KOPT-K1 (cell line): ENCODE data around the gene USP40.

Experiments
- H3K27ac ChIP-seq: fragments of 200-600 bp; sonication (generic); 2 replicates; pipeline ENCODE4 v1.5.1; 2016; ENCODE audit warnings: antibody characterized with exemption, mild to moderate bottlenecking, low read depth, low read length; ENCODE audit not compliant: poor library complexity, severe bottlenecking
- H3K36me3 ChIP-seq: fragments of 200-600 bp; sonication (generic); 2 replicates; pipeline ENCODE4 v1.5.1; 2017; ENCODE audit warnings: antibody characterized with exemption, mild to moderate bottlenecking, low read length, moderate library complexity; ENCODE audit not compliant: insufficient read depth
- H3K9me3 ChIP-seq: fragments of 200-600 bp; sonication (generic); 2 replicates; pipeline ENCODE4 v1.5.1; 2017; ENCODE audit warnings: antibody characterized with exemption, low read length, mild to moderate bottlenecking; ENCODE audit not compliant: insufficient read depth, poor library complexity, severe bottlenecking

The USP40 gene

DNA sequence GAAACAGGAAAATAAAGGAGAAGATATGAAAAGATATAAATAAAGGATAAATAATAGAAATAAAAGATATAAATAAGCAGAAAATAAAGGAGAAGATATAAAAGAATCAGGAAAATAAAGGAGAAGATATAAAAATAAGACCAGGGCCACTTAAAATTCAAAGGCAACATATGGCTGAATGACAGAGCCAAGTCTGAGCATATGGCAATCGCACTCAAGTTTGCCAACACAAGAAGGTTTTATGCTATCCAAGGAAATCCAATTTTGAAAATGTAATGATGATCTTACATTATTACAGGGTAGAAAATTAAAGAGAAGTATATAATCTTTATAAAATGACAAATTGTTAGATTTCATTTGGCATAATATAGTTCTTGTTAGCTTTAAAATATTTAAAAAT lies 33.6 kb downstream of the USP40 start:
- no peaks in the 10 kb centered on the region for H3K9me3 ChIP-seq
- no peak overlapping the region for H3K27ac ChIP-seq
- peaks cover 5% of the 10 kb centered on the region; the same call in 1 of the 2 replicates for H3K36me3 ChIP-seq

DNA sequence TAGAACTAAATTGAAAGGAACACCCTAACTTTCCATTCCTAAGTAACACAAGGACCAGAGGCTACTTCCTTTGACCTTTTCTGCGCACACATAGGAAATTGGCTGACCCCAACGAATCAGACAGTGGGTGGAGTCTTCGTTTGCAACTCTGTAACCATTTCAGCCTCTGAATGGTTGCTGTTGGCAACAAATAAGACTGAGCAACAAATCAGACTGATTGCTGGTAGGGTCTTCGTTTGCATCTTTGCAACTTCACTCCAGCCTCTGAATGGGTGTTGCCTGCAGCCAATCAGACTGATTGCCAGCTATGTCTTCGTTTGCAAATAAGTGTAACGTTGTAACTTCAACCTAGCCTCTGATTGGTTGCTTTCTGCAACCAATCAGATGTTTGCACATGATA lies 34.6 kb downstream of the USP40 start:
- peaks cover 5% of the 10 kb centered on the region; the same call in 1 of the 2 replicates for H3K36me3 ChIP-seq
- no peak overlapping the region for H3K27ac ChIP-seq
- H3K9me3 ChIP-seq: no peaks in the 10 kb centered on the region

DNA sequence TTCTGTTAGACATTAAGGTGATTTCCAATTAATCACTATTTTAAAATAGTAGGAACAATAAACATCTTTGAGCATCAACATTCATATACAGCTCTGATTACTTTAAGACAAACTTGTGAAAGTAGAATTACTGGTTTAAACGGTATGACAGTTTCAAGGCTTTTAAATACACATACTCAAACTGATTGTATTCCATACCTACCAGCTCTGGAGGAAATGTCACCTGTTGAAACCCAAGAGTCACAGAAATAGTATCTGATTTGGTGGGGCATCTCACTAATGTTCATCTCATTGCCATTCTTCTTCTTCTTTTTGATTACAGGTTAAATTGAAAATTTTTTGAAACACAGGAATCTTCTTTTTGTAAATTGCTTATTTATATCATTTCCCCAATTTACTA lies 36.2 kb downstream of the USP40 start:
- Histone ChIP-seq H3K36me3 (peaks cover 5% of the 10 kb centered on the region; the same call in 1 of the 2 replicates), H3K9me3 (no peaks in the 10 kb centered on the region), H3K27ac (no peak overlapping the region)

DNA sequence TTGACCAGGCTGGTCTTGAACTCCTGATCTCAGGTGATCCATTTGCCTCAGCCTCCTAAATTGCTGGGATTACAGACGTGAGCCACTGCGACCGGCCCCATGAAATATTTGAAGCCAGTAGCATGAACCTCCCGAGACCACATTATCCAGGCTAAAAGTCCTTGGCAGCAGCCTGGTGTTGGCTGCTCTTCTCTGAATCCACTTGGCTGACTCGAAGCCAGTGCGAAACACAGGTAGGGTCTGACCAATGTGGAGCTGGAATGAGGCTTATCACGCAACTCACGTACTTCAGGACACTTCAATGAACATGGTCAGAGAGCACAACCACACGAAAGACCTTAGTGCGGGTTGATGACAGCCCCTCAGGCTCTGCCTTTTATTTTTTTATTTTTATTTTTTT lies 38.4 kb downstream of the USP40 start:
- Histone ChIP-seq H3K27ac (no peak overlapping the region), H3K36me3 (peaks cover 5% of the 10 kb centered on the region), H3K9me3 (no peaks in the 10 kb centered on the region)

DNA sequence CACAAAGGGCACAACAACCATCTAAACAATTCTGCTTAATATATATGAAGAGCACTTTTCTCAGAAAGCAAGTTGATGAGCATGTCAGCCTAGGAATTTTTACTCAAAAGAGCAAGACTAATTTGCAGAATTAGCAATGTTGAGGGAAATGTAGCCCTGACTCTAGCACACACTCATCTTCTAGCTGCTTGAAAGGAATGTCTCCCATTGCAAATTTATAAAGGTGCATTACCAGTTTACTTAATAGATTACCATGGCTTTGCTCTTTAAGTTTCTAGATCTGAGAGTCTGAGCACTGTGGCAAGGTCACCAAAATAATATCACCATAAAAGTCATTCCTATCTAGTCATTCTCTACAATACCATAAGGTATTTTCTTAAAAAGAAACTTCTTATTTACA lies 40.8 kb downstream of the USP40 start:
- Histone ChIP-seq H3K9me3 (no peaks in the 10 kb centered on the region), H3K36me3 (no peaks in the 10 kb centered on the region; the same call in 1 of the 2 replicates), H3K27ac (no peak overlapping the region)

DNA sequence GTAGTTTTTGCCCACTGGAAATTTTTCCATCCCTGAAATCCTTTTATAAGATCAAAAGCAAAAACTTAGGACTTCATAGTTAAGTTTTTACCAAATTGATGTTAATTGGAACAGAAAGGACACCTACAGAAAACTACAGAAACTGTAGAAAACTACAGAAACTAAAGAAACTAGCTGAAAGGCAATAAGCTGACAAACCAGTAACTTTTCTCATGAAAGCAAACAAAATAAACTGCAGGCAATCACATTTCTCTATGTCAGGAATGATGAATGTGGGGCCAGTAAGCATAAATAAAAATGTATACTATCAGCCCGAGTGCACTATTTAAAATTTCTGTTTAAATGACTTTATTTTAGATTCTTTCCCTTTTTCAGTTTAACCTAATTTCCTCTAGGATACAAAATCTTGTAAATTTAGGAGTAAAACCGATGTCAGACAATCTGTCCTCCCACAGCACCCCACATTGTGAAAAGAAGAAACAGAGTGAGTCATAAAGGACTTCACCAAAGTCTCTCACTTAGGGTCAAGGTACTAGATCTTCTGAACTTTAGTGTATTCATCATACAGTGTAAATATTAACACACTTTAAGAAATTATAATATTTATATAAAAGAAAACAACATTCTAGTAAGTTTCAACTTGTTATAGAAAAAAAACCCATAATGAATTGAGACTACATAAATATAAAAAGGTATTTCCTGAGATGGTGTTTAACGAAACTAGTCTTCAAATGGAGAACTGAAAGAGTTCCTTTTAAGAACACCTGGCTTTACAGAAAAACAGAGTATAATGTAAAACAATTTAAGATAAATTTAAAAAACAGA lies 46.6 kb downstream of the USP40 start:
- Histone ChIP-seq H3K36me3 (no peaks in the 10 kb centered on the region; the same call in none of the 2 replicates), H3K9me3 (no peaks in the 10 kb centered on the region), H3K27ac (no peak overlapping the region)

DNA sequence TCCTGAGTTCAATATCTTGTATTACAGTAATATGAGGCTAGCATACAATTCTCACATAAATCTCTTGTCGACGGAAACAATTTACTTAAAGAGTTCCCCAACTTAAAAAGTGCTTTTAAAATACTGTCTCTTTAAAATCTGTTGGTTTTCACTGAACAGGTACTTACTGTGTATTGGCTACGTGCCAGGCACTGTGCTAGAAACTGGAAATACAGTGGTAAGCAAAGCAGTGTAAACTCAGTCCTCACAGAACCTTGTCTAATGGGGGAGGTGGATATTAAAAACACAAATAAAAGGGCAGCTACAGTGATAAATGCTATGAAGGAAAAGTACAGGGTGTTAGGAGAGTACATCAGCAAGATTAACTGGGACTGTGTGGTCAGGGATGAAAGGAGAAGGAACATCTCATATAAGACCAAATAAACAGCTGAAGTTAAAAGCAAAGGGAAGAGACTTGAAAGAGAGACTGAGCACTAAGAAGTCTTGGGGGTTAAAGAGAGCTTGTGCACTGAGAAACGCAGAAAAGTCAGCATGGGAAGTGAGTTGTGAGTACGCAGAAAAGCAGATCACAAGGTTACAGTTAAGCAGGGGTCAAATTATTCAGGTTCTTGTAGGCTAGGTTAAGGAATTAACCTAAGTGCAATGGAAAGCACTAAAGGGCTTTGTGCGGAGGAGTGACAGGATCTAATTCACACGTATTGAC lies 52.5 kb downstream of the USP40 start:
- Histone ChIP-seq H3K36me3 (no peaks in the 10 kb centered on the region), H3K27ac (no peak overlapping the region), H3K9me3 (no peaks in the 10 kb centered on the region)

DNA sequence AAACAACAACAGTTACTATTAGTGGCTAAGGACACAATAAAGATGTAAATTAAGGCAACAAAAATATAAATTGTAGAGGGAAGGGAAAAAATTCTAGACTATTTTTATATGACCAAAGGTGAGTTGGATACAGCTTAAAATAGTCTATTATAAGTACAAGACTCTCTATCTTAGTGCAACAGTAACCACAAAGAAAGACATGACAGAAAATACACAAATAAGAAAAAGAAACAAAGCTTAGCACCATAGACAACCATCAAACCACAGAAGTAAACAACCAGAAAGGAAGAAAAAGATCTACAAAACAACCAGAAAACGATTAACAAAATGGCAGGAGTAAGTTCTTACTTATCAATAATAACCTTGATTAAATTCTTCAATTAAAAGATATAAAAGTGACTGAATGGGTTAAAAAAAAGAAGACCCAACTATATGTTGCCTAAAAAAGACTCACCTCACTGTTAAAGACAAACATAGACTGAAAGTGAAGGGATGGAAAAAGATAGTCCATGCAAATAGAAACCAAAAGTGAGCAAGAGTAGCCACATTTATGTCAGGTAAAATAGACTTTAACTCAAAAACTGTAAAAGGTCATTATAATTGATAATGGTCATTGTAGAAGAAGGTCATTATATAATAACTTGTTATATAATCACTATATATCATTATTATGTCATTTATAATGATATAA lies 62.5 kb downstream of the USP40 start:
- peaks cover 8% of the 10 kb centered on the region; the same call in 1 of the 2 replicates for H3K36me3 ChIP-seq
- peaks cover 20% of the 10 kb centered on the region for H3K9me3 ChIP-seq
- H3K27ac ChIP-seq: no peak overlapping the region

DNA sequence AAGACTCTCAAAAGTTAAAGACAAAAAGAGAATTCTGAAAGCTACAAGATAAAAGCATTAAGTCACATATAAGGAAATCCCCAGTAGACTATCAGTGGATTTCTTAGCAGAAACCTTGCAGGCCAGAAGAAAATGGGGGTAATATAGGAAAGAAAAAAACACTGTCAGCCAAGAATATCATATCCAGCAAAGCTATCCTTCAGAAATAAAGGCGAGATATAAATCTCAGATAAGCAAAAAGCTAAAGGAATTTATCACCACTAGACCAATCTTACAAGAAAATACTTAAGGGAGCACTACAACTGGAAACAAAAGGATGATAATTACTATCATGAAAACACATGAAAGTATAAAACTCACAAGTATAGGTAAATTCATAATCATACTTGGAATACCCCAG lies 63.1 kb downstream of the USP40 start:
- no peak overlapping the region for H3K27ac ChIP-seq
- H3K9me3 ChIP-seq: peaks cover 20% of the 10 kb centered on the region
- H3K36me3 ChIP-seq: peaks cover 8% of the 10 kb centered on the region; the same call in 1 of the 2 replicates

DNA sequence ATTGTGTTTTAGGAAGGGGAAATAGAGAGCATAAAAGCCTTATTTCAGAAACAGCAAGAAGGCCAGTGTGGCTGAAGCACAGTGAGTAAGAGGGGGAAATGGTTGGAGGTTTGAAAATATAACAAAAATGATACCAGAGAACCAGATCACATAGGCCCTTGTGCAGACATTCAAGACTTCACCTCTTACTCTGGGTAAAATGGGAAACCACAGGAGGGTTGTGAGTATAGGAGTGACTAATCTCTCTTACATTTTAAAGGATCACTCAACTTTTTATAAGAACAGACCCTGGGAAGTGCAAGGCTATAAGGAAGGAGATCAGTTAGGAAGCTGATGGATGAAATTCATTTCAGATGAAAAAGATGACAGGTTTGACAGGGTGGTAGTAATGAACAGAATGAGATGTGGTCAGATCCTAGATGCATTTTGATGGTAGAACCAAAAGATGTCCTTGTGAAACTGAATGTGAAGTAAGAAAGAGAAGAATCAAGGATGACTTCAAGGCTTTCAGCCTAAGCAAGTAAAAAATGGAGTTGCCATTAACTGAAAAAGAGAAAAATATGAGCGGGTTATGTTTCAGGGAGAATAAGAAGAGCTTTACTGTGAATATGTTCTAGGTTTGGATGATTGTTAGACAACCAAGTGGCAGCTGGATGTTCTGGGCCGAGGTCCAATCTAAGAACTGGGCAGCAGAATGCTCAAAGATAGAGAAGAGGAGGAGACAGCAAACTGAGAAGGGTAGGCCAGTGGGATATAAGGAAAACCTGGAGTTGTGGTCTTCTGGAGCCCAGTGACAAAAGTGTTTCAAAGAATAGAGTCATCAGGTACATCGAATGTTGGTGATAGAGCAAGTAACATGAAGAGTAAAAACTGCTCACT lies 65.1 kb downstream of the USP40 start:
- Histone ChIP-seq H3K27ac (no peak overlapping the region), H3K9me3 (peaks cover 20% of the 10 kb centered on the region), H3K36me3 (peaks cover 8% of the 10 kb centered on the region; the same call in 1 of the 2 replicates)

DNA sequence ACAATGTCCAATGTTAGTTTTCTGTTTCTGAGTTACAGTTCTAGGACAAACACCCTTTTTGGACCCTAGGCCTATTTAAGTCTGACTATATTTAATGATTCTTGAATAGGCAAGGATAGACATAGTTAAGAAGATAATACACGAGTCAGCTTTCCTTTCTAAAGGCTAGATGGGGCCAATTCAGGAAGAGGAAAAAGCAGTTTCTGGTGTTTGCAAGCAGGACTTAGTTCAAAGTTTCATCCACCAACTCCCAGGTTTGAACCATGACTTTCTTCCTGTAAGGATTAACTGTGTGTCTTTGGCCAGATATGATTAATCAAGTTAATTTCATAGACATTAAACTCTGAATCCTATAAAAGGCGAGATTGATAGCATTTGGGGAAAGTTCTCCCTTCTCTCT lies 66.7 kb downstream of the USP40 start:
- peaks cover 20% of the 10 kb centered on the region for H3K9me3 ChIP-seq
- peaks cover 8% of the 10 kb centered on the region; the same call in 1 of the 2 replicates for H3K36me3 ChIP-seq
- H3K27ac ChIP-seq: no peak overlapping the region

DNA sequence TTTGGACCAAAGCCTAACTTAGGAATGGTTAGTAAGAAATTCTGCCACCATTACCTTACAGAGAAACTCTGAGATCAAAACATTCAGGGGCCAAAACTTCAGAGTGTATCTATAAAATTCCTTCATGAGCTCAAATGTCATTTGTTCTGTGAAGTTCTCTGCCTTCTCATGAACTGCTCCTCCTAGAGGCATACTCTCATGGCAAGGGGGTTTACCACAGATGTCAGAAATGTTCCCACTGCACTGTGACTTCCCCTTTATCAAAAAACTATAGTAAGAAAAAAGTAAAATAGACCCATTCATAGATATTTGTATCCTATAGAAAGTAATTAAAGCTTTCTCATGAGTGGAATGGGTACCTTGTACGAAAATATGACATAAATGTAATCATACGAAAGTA lies 68.5 kb downstream of the USP40 start:
- Histone ChIP-seq H3K27ac (no peak overlapping the region), H3K9me3 (peaks cover 9% of the 10 kb centered on the region)

DNA sequence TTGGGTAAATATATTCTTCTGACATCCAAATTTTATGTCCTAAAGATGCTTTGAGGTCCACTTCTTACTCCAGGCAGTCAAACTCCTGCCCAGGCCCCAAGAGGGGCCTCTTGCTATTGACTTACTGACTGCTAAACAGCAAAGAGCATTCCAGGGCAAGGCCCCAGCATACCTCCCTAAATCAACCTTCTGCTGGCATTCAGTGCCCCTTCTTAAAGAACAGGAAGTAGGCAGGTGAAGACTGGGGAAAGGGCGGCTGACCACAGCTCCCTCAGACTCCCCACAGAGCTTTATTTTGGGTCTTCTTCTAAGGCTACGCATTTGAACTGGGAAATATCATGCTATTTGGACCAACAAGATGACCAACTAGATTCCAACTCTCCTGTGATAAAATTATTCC lies 68.9 kb downstream of the USP40 start:
- no peaks in the 10 kb centered on the region for H3K36me3 ChIP-seq
- peaks cover 4% of the 10 kb centered on the region for H3K9me3 ChIP-seq
- no peak overlapping the region for H3K27ac ChIP-seq

More for the DNA sequence above, 68.5 kb downstream of the USP40 start:
- H3K36me3 ChIP-seq: peaks cover 2% of the 10 kb centered on the region; the same call in 1 of the 2 replicates
